ENCODE results near the gene PDGFC.

Gene PDGFC, protein sequence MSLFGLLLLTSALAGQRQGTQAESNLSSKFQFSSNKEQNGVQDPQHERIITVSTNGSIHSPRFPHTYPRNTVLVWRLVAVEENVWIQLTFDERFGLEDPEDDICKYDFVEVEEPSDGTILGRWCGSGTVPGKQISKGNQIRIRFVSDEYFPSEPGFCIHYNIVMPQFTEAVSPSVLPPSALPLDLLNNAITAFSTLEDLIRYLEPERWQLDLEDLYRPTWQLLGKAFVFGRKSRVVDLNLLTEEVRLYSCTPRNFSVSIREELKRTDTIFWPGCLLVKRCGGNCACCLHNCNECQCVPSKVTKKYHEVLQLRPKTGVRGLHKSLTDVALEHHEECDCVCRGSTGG

DNA sequence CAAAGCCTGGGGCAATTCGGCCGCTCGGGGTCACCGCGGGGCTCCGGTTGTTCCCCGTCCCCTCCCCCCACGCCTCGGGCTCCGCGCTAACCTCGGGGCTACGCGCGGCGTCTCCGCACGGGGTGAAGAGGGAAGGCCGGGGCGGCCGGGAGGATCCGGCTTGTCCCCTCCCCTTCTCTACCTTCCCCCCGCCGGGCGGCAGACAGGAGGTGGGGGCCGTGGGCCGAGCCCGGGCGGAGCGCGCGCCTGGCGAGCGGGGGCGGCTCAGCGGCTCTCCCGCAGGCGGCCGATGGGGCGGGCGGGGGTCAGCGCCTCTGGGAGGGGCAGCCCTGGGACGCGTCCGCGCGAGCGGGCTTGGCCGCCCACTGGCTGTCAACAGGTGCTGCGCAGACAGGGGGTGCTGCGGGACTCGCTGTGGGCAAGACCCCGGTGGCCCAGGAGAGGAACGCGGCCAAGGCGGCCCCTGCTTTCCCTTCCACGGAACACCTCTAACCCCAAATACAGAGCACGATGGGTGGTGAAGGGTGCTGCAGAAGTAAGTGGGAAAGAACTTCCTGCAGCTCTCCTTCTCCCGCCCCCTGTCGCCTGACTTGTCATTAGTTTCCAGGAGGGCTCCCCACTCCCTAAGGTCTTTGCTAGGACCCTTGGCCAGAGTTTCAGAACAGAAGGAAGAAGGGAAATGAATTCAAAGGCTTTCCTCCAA lies at the start of gene PDGFC:
Gene PDGFC (minus strand): TSS at position 124 of the 703 bp plus-strand sequence. CDS start 896 bp downstream, outside the sequence.
- DNase-seq (ENCODE audit: low read depth in 2 of 2) = peak in 1 of 2 donors; percentile 3

DNA sequence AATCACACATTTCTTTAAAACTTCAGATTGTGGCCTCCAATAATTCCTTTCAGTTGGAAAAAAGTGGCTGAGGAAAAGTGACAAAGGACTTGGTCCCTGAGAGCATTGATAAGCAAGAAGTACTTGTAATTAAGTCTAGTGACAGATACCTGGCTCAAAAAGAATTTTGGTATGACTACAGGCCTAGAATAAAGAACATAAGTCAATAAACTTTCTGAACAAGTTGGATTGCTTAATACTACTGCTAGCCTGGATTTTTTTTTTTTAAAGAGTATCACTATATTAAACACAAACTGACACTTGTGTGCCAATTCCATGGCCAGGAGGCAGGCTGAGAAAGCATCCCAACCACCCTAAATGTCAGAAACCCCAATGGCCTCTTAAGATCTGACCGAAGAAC lies 49.3 kb upstream of the PDGFC start:
- no peak for DNase-seq (ENCODE audit: low read depth in 2 of 2)

GRCh38 chr4:157018920-157019490 lies 47.4 kb upstream of the PDGFC start:
- no peak for DNase-seq (ENCODE audit: low read depth in 2 of 2)

DNA sequence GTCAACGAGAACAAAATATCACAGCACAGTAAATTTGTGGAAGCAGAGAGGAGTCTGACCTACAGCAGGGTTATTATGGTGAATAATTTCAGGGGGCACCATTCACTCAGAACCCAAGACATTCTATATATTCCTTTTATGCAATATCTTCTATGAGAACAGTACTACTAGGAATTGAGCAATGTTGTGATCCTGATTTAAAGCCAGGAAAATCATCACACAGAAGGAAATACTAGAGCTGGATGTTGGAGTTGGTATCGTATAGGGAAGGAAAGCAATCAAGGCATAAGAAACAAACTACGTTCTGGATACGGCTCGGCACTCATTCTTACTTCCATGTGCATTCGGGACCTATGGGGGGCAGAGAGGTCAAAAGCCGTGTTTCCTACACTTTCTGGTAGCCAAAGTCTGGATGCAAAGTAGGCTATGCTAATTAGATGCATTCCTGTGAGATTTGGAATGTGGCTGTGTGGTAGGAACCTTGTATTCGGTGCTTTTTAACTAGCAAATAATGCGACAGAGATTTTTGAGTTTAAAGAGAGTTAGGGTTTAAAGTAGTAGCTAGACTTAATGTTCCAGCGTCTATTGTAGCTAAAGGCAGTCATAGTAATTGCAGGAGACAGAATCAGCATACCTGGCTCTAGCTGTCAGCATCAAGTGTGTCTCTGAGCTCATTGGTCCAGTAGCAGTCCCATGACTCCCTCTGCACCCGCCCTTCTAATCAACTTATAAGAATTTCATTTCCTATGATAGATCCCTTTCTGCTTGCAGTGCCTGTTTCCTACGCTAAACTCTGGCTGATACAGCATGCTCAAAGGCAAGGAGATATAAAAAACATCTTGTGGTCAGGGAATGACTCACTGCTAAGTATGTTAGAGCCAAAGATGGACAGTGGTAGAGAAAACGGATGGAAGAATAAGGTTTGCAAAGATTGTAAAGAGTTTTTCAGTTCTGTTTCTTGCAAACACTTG lies 43.3 kb upstream of the PDGFC start:
- no peak for DNase-seq (ENCODE audit: low read depth in 2 of 2)

DNA sequence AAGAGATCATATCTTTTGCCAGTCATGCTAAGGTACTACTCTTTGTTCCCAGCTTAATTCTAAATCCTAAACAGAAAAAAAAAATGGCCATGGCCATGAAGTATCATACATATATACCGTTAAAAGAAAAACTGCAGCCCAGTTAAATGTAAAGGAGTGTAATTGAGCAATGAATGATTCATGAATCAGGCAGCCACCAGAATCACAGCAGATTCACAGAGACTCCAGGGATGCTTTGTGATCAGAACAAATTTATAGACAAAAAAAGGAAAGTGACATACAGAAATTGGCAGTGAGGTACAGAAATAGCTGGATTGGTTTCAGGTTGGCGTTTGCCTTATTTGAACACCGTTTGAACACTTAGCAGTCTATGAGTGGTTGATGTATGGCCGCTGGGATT lies 42.1 kb upstream of the PDGFC start:
- DNase-seq (ENCODE audit: low read depth in 2 of 2) = no peak

- DNase-seq (ENCODE audit: low read depth in 2 of 2) = no peak
Observed at GRCh38 chr4:157012781-157013180, 41.2 kb upstream of the PDGFC start.

DNA sequence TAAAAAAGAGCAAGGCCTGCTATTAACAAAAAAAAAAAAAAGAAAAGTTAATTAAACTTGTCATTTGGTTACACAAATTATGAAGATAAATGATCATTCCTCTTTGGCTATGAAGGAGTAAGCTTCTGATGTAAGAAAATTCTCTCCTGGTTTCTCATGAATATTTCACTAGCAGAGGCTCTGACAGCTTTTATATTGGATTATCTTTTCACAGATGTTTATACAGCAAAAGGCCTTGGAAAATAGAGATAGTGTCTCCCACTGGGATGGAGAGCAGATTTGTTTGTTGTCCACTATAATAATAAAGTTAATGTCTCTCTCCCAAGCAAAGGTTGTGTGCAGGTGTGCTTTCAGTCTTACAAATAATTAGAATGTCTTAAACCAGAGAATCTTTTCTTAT lies 40.7 kb upstream of the PDGFC start:
- no peak for DNase-seq (ENCODE audit: low read depth in 2 of 2)

DNA sequence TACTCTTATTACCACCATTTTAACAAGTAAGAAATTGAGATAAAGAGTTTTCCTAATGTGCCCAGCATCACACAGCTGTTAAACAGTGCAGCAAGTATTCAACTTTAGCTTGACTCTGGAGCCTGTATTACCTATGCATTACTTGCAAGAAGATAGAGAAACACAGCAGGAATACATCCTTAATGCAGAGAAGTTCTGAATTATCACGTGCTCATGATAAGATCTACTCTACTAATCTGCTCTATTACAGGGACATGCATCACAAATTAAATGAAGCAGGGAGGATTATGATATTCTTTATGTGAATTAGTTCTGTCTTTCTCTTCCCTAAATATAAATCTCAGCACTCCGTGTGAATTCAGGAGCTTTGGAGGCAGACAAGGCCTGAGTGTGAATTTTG lies 39.0 kb upstream of the PDGFC start:
- DNase-seq (ENCODE audit: low read depth in 2 of 2) = no peak

DNA sequence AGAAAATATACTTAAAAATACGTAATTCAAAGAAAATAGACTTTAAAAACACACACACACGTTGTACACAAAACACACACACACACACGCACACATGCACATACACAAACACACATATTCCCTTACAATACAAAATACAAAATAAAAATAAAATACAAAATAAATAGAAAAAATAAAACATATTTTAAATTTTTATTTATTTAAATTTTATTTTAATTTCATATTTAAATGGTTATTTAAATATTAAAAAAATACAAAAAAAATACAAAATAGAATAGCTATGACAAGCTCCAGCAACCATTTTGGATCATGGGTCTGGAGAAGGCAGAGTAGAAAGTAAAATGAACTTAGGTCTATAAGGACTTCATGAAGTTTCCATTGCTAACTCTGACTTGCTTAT lies 34.2 kb upstream of the PDGFC start:
- DNase-seq (ENCODE audit: low read depth in 2 of 2) = no peak

GRCh38 chr4:157005193-157005592 lies 33.6 kb upstream of the PDGFC start:
- DNase-seq (ENCODE audit: low read depth in 2 of 2) = no peak

- no peak for DNase-seq (ENCODE audit: low read depth in 2 of 2)
Observed at GRCh38 chr4:157004279-157005161, 32.9 kb upstream of the PDGFC start.

GRCh38 chr4:156999175-156999517 lies 27.5 kb upstream of the PDGFC start:
- DNase-seq (ENCODE audit: low read depth in 2 of 2) = no peak

DNA sequence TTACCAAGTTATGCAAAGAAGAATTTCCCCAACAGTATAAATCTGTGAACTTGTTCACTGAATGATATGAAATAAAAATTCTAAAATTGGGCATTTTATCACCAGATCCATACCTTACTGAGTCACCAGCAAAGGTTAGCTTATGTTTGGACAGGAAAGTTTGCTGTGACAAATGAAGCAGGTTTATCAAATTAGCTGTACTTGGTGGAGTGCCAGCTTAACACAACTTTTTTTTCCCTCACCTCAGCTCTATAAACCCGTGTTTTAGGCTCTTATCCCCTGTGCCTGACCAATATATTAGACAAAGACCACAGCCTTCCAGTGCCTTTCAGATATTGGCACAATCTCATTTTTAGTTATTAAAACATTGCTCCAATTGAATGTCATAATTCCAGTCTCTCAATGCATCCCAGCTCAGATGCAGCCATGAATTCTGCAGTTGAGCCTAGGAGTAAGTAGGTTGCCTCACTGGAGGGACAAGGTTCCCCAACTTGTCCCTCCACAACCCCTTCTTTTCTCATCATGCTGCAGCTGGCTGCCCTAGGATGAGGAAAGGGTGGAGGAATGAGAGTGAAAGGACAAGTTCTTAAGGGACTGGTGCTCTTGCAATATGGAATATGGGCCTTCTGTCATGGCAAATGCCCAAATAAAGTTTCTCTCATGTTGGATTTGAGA lies 27.0 kb upstream of the PDGFC start:
- no peak for DNase-seq (ENCODE audit: low read depth in 2 of 2)

DNA sequence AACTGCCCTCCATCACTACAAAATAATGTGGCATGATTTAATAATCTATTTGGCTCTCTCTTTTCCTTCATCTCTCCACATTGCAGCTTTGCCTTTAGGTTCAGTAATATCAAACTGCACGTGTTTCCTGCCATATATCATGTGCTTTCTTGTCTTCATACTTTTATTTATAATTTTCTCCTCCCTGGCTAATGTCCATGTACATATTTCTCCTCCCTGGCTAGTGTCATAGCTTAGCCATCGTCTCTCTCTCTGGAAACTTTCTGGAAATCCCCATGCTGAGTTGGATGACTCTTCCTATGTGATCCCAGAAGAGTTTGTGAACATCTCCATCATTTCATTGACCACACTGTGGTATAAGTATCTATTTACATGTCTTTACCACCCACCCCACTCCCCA lies 21.3 kb upstream of the PDGFC start:
- no peak for DNase-seq (ENCODE audit: low read depth in 2 of 2)

DNA sequence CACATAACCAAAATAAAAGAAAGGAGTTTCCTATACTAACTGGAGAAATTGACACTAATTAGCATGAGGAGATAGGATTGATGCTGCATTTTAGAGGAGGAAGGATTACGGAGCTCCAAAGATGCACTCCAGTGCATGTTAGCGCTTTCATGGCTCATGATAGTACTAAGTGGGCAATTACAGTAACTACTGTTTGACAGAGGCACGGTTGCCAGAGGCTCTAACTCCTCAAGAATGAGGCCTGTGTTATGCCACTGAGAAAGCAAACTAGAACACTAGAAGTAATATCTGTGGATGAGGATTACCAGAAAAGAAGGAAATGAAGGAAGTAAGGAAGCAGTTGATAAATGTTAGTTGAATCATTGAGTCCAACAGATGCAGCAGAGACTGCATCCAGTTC lies 19.6 kb upstream of the PDGFC start:
- no peak for DNase-seq (ENCODE audit: low read depth in 2 of 2)

- DNase-seq (ENCODE audit: low read depth in 2 of 2) = no peak
Observed at GRCh38 chr4:156983366-156983765, 11.8 kb upstream of the PDGFC start.

GRCh38 chr4:156981262-156981769 lies 9.7 kb upstream of the PDGFC start:
- no peak for DNase-seq (ENCODE audit: low read depth in 2 of 2)

DNA sequence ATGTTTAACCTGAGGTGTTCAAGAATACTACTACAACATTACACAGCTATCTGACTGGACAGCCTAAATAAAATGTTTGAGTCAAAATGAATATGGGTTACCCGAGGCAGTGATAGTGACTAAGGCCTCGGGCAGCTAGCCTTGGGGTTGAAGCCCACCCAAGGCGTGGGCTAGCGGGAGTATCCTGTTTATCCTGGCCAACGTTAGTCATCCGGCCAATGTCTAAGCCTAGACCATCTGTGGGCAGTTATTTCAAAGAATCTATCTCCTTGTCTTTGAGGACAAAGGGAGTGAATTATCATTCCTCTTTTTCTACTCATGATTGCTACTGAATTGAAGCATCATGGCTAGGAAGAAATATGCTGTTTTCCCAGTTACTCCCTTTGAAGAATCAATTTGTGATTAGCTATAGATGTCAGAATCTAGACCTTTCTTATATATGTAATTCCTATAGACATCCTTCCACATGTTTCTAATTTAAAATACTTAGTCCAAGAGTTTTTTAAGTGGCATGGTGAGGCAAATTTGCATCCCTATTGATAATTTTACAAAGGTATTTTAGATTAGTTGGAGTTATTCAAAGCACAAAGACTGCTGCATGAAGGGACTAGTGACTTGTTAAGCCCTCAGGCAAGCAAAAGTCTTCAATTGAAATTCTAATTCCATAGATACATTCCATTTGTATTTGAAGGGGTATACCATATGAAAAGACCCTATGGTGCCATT lies 6.0 kb upstream of the PDGFC start:
- DNase-seq (ENCODE audit: low read depth in 2 of 2) = no peak

GRCh38 chr4:156976147-156976546 lies 4.5 kb upstream of the PDGFC start:
- DNase-seq (ENCODE audit: low read depth in 2 of 2) = no peak

GRCh38 chr4:156975686-156976085 lies 4.1 kb upstream of the PDGFC start:
- no peak for DNase-seq (ENCODE audit: low read depth in 2 of 2)
